ENCODE data around the gene ARMC7. TPM values are rescaled to one million over a fixed set of nuclear protein-coding genes. Genes with fewer than 3 reads are reported as not detected.

Gene ARMC7
- total and polyA plus RNA-seq, 2 of the 13 experiments (the other 11 are each of a cell fraction or from before 2014, with no cell fraction given) = 3.9 to 4.2 TPM

- TF ChIP-seq ZBTB40 (IDR thresholded peaks at IDR 0.05) (no peak), ZBTB40 (CRISPR knock-in tag; IDR thresholded peaks at IDR 0.05) (peak; percentile 71), FOXA3 (CRISPR knock-in tag; IDR thresholded peaks at IDR 0.05) (peak; percentile 32; the same call in 1 of the 2 replicates), ZNF740 (CRISPR knock-in tag; IDR thresholded peaks at IDR 0.05) (peak; percentile 68; the same call in 1 of the 2 replicates), MED13 (CRISPR knock-in tag; IDR thresholded peaks at IDR 0.05) (no peak), DNMT3B (CRISPR knock-in tag; conservative IDR thresholded peaks at IDR 0.05) (no peak), PLSCR1 (CRISPR knock-in tag; IDR thresholded peaks at IDR 0.05; ENCODE audit: borderline replicate concordance) (peak; percentile 72; the same call in 1 of the 2 replicates), HCFC1 (IDR thresholded peaks at IDR 0.05; ENCODE audit: low read depth, low read length) (peak; percentile 29; the same call in 1 of the 2 replicates), ZKSCAN1 (IDR thresholded peaks at IDR 0.05; ENCODE audit: low read length) (no peak), ZNF703 (CRISPR knock-in tag; IDR thresholded peaks at IDR 0.05; ENCODE audit: borderline replicate concordance) (no peak; the same call in 1 of the 2 replicates), ZMAT5 (CRISPR knock-in tag; IDR thresholded peaks at IDR 0.05; ENCODE audit: borderline replicate concordance, low read depth) (no peak), SIN3A (IDR thresholded peaks at IDR 0.05; ENCODE audit: borderline replicate concordance, low read depth, low read length) (0 out of 2 replicates have a peak, but pooled peaks have one; percentile 81), CC2D1A (CRISPR knock-in tag; IDR thresholded peaks at IDR 0.05) (no peak), ZNF260 (CRISPR knock-in tag; IDR thresholded peaks at IDR 0.05; ENCODE audit: borderline replicate concordance, low read depth) (no peak), DMAP1 (CRISPR knock-in tag; IDR thresholded peaks at IDR 0.05) (peak; percentile 76), GABPB1 (CRISPR knock-in tag; IDR thresholded peaks at IDR 0.05) (peak; percentile 93), HNRNPL (IDR thresholded peaks at IDR 0.05; ENCODE audit: low read depth, low read length) (no peak), ZNF577 (CRISPR knock-in tag; IDR thresholded peaks at IDR 0.05; ENCODE audit: borderline replicate concordance, low read depth) (no peak), NR3C1 (CRISPR knock-in tag; IDR thresholded peaks at IDR 0.05) (no peak), SP1 (IDR thresholded peaks at IDR 0.05) (no peak), SP1 (CRISPR knock-in tag; IDR thresholded peaks at IDR 0.05) (no peak)
These were observed 21.7 kb downstream of the ARMC7 start, which contains the start of gene NT5C (continued) for GRCh38 chr17:75131278-75132017.
